ENCODE measurements around the gene NEXN. TPM values are rescaled to one million over a fixed set of nuclear protein-coding genes. Genes with fewer than 3 reads are reported as not detected.

The NEXN gene
- polyA plus RNA-seq, 4 donors, result 12.1 to 13.0 (median 12.7) TPM

Other genes starting within 250 kb of the NEXN start
- gene ZZZ3, start 206.0 kb upstream of the NEXN start, polyA plus RNA-seq (ENCODE audit: insufficient read length in 4 of 4), result 10 to 100 TPM; 57.4 to 74.0 (median 71.4) TPM
- gene USP33, start 128.8 kb upstream of the NEXN start, polyA plus RNA-seq (ENCODE audit: insufficient read length in 4 of 4), result 10 to 100 TPM; 68.7 to 97.7 (median 86.3) TPM
- 10 to 100 TPM; 19.1 to 25.6 (median 22.7) TPM for gene MIGA1, start 109.0 kb upstream of the NEXN start, polyA plus RNA-seq (ENCODE audit: insufficient read length in 4 of 4)
- gene FUBP1, start 90.4 kb downstream of the NEXN start, polyA plus RNA-seq (ENCODE audit: insufficient read length in 4 of 4), result 100 to 1,000 TPM; 273 to 349 (median 347) TPM
- 10 to 100 TPM; 32.3 to 46.3 (median 34.6) TPM for gene DNAJB4, start 116.3 kb downstream of the NEXN start, polyA plus RNA-seq (ENCODE audit: insufficient read length in 4 of 4)
- gene GIPC2, start 157.3 kb downstream of the NEXN start, polyA plus RNA-seq (ENCODE audit: insufficient read length in 4 of 4), result 10 to 100 TPM; 15.4 to 23.5 (median 21.7) TPM

Measured in right renal pelvis (tissue), 4 donors.